ENCODE data around the gene KIF26B. TPM values are rescaled to one million over a fixed set of nuclear protein-coding genes. Genes with fewer than 3 reads are reported as not detected.

The KIF26B gene
- total and polyA plus RNA-seq, 8 donors: 0.27 to 4.5 (median 0.63) TPM

DNA sequence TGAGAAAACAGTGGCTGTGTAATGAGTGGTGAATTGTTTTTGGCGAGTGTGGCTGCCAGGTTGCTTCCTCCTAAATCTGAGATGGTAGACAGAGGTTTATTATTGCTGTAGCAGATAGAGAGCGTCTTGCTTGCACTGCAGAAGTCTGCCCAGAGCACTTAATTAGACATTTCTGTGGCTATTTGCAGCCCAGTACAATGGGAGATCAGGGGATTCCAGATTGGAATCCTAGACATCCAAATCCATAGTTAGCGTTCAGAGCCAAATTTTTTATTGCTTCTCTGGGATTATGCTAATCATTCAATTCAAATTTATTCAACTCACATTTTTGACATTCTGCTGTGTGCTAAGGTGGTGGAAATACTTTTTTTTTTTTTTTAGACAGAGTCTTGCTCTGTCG lies 30.0 kb downstream of the KIF26B start:
- H3K4me1 ChIP-seq: no peaks in the 10 kb centered on the region
- intact Hi-C loops (cut with DNase I): no loop called here
- no peak overlapping the region for H3K27ac ChIP-seq
- WGBS, 2 donors: 81 to 90% methylated on average over 4 of the region's 4 CpGs
- no peak overlapping the region for H3K4me3 ChIP-seq
- ATAC-seq: no peak
- H3K9me3 ChIP-seq: no peaks in the 10 kb centered on the region
- H3K27me3 ChIP-seq: no peaks in the 10 kb centered on the region
- TF ChIP-seq CTCF (IDR thresholded peaks at IDR 0.05): no peak
- DNase-seq: no peak
- no peaks in the 10 kb centered on the region for H3K36me3 ChIP-seq
- no peak for FAIRE-seq

GRCh38 chr1:245188403-245188802 lies 33.6 kb downstream of the KIF26B start:
- no peak for DNase-seq
- ATAC-seq: peak in 2 of 4 donors; percentile 32 to 38
- H3K27me3 ChIP-seq: no peaks in the 10 kb centered on the region
- H3K36me3 ChIP-seq: no peaks in the 10 kb centered on the region
- no peak overlapping the region for H3K4me3 ChIP-seq
- H3K9me3 ChIP-seq: no peaks in the 10 kb centered on the region
- no peak for TF ChIP-seq CTCF (IDR thresholded peaks at IDR 0.05)
- no peaks in the 10 kb centered on the region for H3K4me1 ChIP-seq
- no peak for FAIRE-seq
- 71 to 82% methylated on average over 4 of the region's 4 CpGs for WGBS, 2 donors
- intact Hi-C loops (cut with DNase I): no loop called here
- no peak overlapping the region for H3K27ac ChIP-seq

DNA sequence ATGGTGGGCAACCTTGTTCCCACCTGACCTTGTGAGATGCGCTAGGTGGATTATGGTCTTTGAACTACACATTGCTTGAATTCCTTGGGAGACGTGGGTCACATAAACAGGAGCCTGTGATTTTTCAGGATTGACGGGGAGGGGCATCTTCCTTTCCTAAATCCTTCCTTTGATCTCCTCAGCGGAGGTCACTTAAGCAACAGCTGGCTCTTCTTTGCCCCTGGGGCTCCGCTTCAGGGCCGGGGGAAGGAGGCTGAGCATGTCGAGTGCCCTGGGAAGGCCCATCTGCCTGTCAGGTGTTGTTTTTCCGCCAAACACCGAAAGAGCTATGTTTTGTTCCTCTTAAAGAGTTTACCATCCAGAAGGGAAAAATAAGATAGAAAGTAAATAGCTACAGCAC lies 40.6 kb downstream of the KIF26B start:
- WGBS, 2 donors: 65 to 72% methylated on average over 9 of the region's 9 CpGs
- TF ChIP-seq CTCF (IDR thresholded peaks at IDR 0.05): no peak
- no peaks in the 10 kb centered on the region for H3K36me3 ChIP-seq
- no peak for DNase-seq
- FAIRE-seq: no peak
- no peaks in the 10 kb centered on the region for H3K9me3 ChIP-seq
- ATAC-seq: no peak
- H3K27me3 ChIP-seq: no peaks in the 10 kb centered on the region
- intact Hi-C loops (cut with DNase I): no loop called here
- no peak overlapping the region for H3K4me3 ChIP-seq
- H3K4me1 ChIP-seq: no peaks in the 10 kb centered on the region
- no peak overlapping the region for H3K27ac ChIP-seq

DNA sequence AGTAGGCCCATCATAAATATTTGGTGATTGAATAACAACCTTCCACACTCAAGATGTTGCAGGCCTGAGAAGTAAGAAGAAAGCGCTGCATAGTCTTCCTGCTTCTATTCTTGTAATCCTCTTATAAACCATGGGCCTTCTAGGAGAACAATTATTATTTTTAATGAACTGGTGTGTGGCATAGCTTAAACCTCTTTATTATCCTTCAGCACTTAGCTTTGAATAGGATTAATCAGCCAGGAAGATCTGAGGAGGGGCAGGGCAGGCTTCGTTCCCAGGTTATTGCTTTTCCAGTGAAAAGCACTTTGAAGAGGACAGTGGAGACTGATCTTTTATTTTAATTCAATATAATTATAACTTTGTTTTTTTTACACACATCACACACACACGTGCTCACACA lies 42.3 kb downstream of the KIF26B start:
- no peak for ATAC-seq
- DNase-seq: no peak
- no peaks in the 10 kb centered on the region for H3K4me1 ChIP-seq
- no peak overlapping the region for H3K27ac ChIP-seq
- no peaks in the 10 kb centered on the region for H3K9me3 ChIP-seq
- no peaks in the 10 kb centered on the region for H3K27me3 ChIP-seq
- H3K36me3 ChIP-seq: no peaks in the 10 kb centered on the region
- WGBS, 2 donors: 72 to 77% methylated on average over 3 of the region's 3 CpGs
- FAIRE-seq: no peak
- intact Hi-C loops (cut with DNase I): no loop called here
- no peak overlapping the region for H3K4me3 ChIP-seq
- no peak for TF ChIP-seq CTCF (IDR thresholded peaks at IDR 0.05)

DNA sequence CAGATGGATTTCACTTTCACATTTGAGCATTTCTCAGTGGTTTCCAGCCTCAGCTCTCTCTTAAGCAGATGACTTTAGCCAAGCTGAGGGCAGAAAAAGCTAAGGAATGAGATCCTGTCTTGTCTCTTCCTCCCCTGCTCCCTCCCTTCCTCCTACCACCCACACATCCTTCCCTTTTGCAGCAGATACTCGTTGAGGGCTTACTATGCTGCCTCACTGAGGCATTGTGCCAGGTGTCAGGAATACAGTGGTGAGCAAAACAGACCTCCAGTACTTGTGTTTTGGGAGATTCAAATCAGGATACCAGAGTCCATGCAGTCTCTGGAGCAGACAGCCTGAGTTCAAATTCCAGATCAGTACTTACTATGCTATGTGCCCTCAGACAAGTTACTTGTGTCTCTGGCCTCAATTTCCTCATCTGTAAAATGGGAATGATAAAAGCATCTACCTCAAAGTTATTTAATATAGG lies 43.2 kb downstream of the KIF26B start:
- Histone ChIP-seq H3K9me3 (no peaks in the 10 kb centered on the region), H3K27ac (no peak overlapping the region), H3K4me1 (no peaks in the 10 kb centered on the region), H3K36me3 (no peaks in the 10 kb centered on the region), H3K27me3 (no peaks in the 10 kb centered on the region), H3K4me3 (no peak overlapping the region)
- FAIRE-seq (no peak), ATAC-seq (no peak), DNase-seq (no peak)
- intact Hi-C loops (cut with DNase I): no loop called here
- WGBS, 2 donors: 10 to 24% methylated on average over 1 of the region's 1 CpG
- TF ChIP-seq CTCF (IDR thresholded peaks at IDR 0.05): no peak

Measured in pancreas (tissue), 10 donors.